Measurements from ENCODE around the gene CC2D1A.

Gene CC2D1A

DNA sequence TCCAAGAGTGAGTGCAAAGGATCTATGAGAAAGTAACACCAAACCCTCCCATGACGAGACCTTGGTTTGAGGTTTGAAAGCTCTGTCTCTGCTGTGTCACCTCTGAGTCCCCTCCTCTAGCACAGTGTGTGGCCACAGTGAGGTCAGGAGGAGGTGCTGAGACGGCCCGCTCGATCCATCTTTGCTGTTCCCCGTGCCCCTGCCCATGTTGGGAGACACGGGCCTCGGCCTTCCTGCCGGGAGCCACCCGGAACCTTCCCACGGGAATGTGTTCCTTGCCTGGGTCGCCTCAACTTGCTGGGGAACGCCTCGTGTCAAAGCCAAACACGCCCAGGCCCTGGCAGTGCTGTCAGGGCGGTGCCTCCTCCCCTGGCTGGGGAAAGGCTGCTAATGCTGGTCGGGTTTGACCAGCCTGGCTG, 19.0 kb upstream of the CC2D1A start:
- TF ChIP-seq FOXM1 (IDR thresholded peaks at IDR 0.05; ENCODE audit: borderline replicate concordance, low read depth) = no peak
- no peak for TF ChIP-seq YY1 (IDR thresholded peaks at IDR 0.05; ENCODE audit: low read depth)
- no peak for TF ChIP-seq EGR1 (IDR thresholded peaks at IDR 0.05)
- TF ChIP-seq, protein P1, sequence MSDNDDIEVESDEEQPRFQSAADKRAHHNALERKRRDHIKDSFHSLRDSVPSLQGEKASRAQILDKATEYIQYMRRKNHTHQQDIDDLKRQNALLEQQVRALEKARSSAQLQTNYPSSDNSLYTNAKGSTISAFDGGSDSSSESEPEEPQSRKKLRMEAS (IDR thresholded peaks at IDR 0.05) = no peak
- no peak for TF ChIP-seq CREB1 (IDR thresholded peaks at IDR 0.05; ENCODE audit: low read depth)
- TF ChIP-seq TEAD4 (IDR thresholded peaks at IDR 0.05) = no peak
- no peak for TF ChIP-seq TCF12 (IDR thresholded peaks at IDR 0.05; ENCODE audit: low read depth)
- TF ChIP-seq RAD21 (IDR thresholded peaks at IDR 0.05; ENCODE audit: low read depth) = no peak
- no peak for TF ChIP-seq EP300 (IDR thresholded peaks at IDR 0.05; ENCODE audit: borderline replicate concordance)
- TF ChIP-seq, protein P2, sequence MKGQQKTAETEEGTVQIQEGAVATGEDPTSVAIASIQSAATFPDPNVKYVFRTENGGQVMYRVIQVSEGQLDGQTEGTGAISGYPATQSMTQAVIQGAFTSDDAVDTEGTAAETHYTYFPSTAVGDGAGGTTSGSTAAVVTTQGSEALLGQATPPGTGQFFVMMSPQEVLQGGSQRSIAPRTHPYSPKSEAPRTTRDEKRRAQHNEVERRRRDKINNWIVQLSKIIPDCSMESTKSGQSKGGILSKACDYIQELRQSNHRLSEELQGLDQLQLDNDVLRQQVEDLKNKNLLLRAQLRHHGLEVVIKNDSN (IDR thresholded peaks at IDR 0.05) = no peak
- TF ChIP-seq CEBPB (IDR thresholded peaks at IDR 0.05) = no peak
- TF ChIP-seq NFIC (IDR thresholded peaks at IDR 0.05) = no peak
- no peak for TF ChIP-seq ZBTB7A (IDR thresholded peaks at IDR 0.05; ENCODE audit: low read depth)
- TF ChIP-seq, protein P3, sequence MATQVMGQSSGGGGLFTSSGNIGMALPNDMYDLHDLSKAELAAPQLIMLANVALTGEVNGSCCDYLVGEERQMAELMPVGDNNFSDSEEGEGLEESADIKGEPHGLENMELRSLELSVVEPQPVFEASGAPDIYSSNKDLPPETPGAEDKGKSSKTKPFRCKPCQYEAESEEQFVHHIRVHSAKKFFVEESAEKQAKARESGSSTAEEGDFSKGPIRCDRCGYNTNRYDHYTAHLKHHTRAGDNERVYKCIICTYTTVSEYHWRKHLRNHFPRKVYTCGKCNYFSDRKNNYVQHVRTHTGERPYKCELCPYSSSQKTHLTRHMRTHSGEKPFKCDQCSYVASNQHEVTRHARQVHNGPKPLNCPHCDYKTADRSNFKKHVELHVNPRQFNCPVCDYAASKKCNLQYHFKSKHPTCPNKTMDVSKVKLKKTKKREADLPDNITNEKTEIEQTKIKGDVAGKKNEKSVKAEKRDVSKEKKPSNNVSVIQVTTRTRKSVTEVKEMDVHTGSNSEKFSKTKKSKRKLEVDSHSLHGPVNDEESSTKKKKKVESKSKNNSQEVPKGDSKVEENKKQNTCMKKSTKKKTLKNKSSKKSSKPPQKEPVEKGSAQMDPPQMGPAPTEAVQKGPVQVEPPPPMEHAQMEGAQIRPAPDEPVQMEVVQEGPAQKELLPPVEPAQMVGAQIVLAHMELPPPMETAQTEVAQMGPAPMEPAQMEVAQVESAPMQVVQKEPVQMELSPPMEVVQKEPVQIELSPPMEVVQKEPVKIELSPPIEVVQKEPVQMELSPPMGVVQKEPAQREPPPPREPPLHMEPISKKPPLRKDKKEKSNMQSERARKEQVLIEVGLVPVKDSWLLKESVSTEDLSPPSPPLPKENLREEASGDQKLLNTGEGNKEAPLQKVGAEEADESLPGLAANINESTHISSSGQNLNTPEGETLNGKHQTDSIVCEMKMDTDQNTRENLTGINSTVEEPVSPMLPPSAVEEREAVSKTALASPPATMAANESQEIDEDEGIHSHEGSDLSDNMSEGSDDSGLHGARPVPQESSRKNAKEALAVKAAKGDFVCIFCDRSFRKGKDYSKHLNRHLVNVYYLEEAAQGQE (IDR thresholded peaks at IDR 0.05; ENCODE audit: low read depth) = no peak
- no peak for TF ChIP-seq TAF1 (IDR thresholded peaks at IDR 0.05; ENCODE audit: low read depth)

DNA sequence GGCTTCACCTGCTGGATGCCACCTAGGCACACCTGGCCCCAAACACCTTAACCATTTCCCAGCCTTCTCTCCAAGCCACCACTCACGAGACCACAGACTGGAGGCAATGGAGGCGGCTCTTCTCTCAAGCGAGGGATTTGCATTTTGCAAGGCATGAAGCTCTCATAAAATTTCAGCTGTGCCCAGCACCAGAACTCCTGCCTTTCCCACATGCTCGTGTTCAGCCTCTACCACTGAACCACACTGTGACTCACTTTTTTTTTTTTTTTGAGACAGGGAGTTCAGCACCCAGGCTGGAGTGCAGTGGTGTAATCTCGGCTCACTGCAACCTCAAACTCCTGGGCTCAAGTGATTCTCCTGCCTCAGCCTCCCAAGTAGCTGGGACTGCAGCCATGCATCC, 18.5 kb upstream of the CC2D1A start:
- TF ChIP-seq EGR1 (IDR thresholded peaks at IDR 0.05) (no peak), RAD21 (IDR thresholded peaks at IDR 0.05; ENCODE audit: low read depth) (no peak), CREB1 (IDR thresholded peaks at IDR 0.05; ENCODE audit: low read depth) (no peak), CEBPB (IDR thresholded peaks at IDR 0.05) (no peak), FOXM1 (IDR thresholded peaks at IDR 0.05; ENCODE audit: borderline replicate concordance, low read depth) (no peak), NFIC (IDR thresholded peaks at IDR 0.05) (no peak), TAF1 (IDR thresholded peaks at IDR 0.05; ENCODE audit: low read depth) (no peak), EP300 (IDR thresholded peaks at IDR 0.05; ENCODE audit: borderline replicate concordance) (no peak), TCF12 (IDR thresholded peaks at IDR 0.05; ENCODE audit: low read depth) (no peak), ZBTB7A (IDR thresholded peaks at IDR 0.05; ENCODE audit: low read depth) (no peak), YY1 (IDR thresholded peaks at IDR 0.05; ENCODE audit: low read depth) (no peak)
- TF ChIP-seq, protein P1 (IDR thresholded peaks at IDR 0.05) = no peak
- TF ChIP-seq, protein P2 (IDR thresholded peaks at IDR 0.05) = no peak
- TF ChIP-seq, protein P3 (IDR thresholded peaks at IDR 0.05; ENCODE audit: low read depth) = no peak

DNA sequence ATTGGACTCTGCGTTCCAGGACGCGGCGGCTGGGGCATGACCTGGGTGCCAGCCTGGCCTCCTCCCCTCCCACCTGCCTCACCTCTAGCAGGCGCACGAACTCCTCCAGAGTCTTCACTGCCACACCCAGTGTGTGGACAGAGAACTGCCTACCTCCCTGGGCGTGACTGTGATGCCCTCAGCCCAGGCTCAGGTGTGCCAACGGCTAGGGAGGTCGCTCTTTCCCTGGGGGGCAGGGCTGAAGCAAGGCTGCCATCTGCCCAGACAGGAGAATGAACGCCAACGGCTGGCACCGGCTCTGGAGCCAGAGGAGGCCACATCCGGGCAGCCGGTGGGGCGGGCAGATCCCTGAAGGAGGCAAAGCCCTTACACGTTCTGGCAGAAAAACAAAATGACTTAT, 17.7 kb upstream of the CC2D1A start:
- TF ChIP-seq, protein P2 (IDR thresholded peaks at IDR 0.05) = no peak
- no peak for TF ChIP-seq NFIC (IDR thresholded peaks at IDR 0.05)
- TF ChIP-seq TCF12 (IDR thresholded peaks at IDR 0.05; ENCODE audit: low read depth) = no peak
- TF ChIP-seq YY1 (IDR thresholded peaks at IDR 0.05; ENCODE audit: low read depth) = no peak
- no peak for TF ChIP-seq CEBPB (IDR thresholded peaks at IDR 0.05)
- no peak for TF ChIP-seq EP300 (IDR thresholded peaks at IDR 0.05; ENCODE audit: borderline replicate concordance)
- no peak for TF ChIP-seq CREB1 (IDR thresholded peaks at IDR 0.05; ENCODE audit: low read depth)
- no peak for TF ChIP-seq TAF1 (IDR thresholded peaks at IDR 0.05; ENCODE audit: low read depth)
- no peak for TF ChIP-seq ZBTB7A (IDR thresholded peaks at IDR 0.05; ENCODE audit: low read depth)
- TF ChIP-seq TEAD4 (IDR thresholded peaks at IDR 0.05) = no peak
- no peak for TF ChIP-seq FOXM1 (IDR thresholded peaks at IDR 0.05; ENCODE audit: borderline replicate concordance, low read depth)

DNA sequence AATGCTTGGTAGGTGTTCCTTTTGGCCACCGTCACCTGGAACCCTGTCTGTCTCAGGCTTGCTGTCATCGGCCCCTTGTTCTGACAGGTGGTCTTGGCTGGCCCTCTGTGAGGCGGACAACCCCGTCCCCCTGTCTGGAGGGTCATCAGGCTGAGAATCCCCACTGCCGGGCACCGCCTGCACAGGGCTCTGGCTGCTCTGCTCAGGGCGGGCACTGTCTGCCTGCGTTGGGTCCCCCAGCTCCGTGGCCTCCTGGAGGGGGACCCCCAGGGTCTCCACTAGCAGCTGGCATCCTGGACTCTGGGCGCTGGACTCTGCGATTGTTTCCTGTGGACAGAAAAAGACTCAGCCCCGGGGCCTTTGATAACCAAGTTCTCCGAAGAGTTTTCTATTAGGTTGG, 15.9 kb upstream of the CC2D1A start:
- no peak for TF ChIP-seq CREB1 (IDR thresholded peaks at IDR 0.05; ENCODE audit: low read depth)
- TF ChIP-seq TAF1 (IDR thresholded peaks at IDR 0.05; ENCODE audit: low read depth) = no peak
- TF ChIP-seq YY1 (IDR thresholded peaks at IDR 0.05; ENCODE audit: low read depth) = no peak
- no peak for TF ChIP-seq EGR1 (IDR thresholded peaks at IDR 0.05)
- TF ChIP-seq TEAD4 (IDR thresholded peaks at IDR 0.05) = no peak
- TF ChIP-seq CEBPB (IDR thresholded peaks at IDR 0.05) = no peak
- TF ChIP-seq NFIC (IDR thresholded peaks at IDR 0.05) = no peak
- no peak for TF ChIP-seq RAD21 (IDR thresholded peaks at IDR 0.05; ENCODE audit: low read depth)
- no peak for TF ChIP-seq FOXM1 (IDR thresholded peaks at IDR 0.05; ENCODE audit: borderline replicate concordance, low read depth)
- TF ChIP-seq, protein P3 (IDR thresholded peaks at IDR 0.05; ENCODE audit: low read depth) = no peak
- no peak for TF ChIP-seq TCF12 (IDR thresholded peaks at IDR 0.05; ENCODE audit: low read depth)
- no peak for TF ChIP-seq ZBTB7A (IDR thresholded peaks at IDR 0.05; ENCODE audit: low read depth)
- TF ChIP-seq, protein P1 (IDR thresholded peaks at IDR 0.05) = no peak

Measured in Ishikawa (cell line).